ENCODE data around the gene GYPC. TPM values are rescaled to one million over a fixed set of nuclear protein-coding genes. Genes with fewer than 3 reads are reported as not detected.

Gene GYPC
- polyA plus RNA-seq, 2 of the 4 experiments (the other 2 are of a cell fraction) = not detected

DNA sequence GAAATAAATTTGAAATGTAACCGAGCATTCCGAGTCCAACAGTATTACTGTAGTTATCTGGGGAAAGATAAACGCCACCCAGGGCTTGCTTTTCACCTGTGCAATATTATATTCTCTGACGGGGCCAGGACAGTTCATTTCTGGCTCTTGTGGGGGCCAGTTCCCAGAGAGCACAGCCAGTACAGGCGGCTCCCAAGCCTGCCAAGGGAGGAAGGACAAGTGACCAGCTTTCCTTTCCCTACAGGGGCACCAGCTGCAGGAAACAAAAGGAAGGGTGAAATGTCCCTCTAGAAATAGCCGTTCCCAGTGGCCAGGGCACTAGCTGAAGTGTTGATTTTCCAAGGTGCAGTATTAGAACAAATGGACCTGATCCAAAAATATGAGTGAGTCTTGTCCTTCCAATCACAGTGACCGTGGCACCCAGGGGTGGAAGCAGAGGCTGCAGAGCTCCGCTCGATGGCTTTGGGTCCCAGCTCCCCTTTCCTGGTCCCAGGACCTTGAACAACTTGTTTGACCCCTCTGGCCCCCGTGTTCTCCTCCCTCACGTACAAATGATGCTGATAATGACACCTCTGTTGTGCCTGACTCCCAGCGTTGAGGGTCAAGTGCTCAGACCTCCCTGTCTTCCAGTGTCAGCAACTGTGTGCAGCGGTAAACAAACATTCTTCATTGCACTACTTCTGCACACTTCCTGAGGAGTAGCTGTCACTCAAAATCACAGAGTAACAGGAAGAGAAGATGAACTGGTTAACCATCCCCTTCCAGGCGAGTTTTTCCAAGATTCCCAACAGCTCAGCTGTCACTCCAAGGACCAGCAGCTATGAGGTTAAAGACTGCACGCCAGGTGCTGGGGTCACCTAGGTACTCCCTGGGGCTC is 40.9 kb downstream of the GYPC start:
- TF ChIP-seq, protein P1, sequence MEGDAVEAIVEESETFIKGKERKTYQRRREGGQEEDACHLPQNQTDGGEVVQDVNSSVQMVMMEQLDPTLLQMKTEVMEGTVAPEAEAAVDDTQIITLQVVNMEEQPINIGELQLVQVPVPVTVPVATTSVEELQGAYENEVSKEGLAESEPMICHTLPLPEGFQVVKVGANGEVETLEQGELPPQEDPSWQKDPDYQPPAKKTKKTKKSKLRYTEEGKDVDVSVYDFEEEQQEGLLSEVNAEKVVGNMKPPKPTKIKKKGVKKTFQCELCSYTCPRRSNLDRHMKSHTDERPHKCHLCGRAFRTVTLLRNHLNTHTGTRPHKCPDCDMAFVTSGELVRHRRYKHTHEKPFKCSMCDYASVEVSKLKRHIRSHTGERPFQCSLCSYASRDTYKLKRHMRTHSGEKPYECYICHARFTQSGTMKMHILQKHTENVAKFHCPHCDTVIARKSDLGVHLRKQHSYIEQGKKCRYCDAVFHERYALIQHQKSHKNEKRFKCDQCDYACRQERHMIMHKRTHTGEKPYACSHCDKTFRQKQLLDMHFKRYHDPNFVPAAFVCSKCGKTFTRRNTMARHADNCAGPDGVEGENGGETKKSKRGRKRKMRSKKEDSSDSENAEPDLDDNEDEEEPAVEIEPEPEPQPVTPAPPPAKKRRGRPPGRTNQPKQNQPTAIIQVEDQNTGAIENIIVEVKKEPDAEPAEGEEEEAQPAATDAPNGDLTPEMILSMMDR (IDR thresholded peaks at IDR 0.05) = no peak
- TF ChIP-seq TP53 (CRISPR knock-in tag; IDR thresholded peaks at IDR 0.05) (no peak), CHD4 (IDR thresholded peaks at IDR 0.05; ENCODE audit: borderline replicate concordance) (no peak), MAFK (IDR thresholded peaks at IDR 0.05; ENCODE audit: partially characterized antibody) (no peak), RARB (CRISPR knock-in tag; IDR thresholded peaks at IDR 0.05) (no peak), RFX5 (IDR thresholded peaks at IDR 0.05) (no peak), PHF8 (IDR thresholded peaks at IDR 0.05; ENCODE audit: borderline replicate concordance, low read depth) (no peak), GATA3 (IDR thresholded peaks at IDR 0.05; ENCODE audit: borderline replicate concordance) (no peak)
- TF ChIP-seq, protein P2, sequence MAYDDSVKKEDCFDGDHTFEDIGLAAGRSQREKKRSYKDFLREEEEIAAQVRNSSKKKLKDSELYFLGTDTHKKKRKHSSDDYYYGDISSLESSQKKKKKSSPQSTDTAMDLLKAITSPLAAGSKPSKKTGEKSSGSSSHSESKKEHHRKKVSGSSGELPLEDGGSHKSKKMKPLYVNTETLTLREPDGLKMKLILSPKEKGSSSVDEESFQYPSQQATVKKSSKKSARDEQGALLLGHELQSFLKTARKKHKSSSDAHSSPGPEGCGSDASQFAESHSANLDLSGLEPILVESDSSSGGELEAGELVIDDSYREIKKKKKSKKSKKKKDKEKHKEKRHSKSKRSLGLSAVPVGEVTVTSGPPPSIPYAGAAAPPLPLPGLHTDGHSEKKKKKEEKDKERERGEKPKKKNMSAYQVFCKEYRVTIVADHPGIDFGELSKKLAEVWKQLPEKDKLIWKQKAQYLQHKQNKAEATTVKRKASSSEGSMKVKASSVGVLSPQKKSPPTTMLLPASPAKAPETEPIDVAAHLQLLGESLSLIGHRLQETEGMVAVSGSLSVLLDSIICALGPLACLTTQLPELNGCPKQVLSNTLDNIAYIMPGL (CRISPR knock-in tag; IDR thresholded peaks at IDR 0.05; ENCODE audit: borderline replicate concordance) = no peak
- TF ChIP-seq, protein P3, sequence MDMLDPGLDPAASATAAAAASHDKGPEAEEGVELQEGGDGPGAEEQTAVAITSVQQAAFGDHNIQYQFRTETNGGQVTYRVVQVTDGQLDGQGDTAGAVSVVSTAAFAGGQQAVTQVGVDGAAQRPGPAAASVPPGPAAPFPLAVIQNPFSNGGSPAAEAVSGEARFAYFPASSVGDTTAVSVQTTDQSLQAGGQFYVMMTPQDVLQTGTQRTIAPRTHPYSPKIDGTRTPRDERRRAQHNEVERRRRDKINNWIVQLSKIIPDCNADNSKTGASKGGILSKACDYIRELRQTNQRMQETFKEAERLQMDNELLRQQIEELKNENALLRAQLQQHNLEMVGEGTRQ (IDR thresholded peaks at IDR 0.05) = no peak
- TF ChIP-seq, protein P4, sequence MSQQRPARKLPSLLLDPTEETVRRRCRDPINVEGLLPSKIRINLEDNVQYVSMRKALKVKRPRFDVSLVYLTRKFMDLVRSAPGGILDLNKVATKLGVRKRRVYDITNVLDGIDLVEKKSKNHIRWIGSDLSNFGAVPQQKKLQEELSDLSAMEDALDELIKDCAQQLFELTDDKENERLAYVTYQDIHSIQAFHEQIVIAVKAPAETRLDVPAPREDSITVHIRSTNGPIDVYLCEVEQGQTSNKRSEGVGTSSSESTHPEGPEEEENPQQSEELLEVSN (IDR thresholded peaks at IDR 0.05; ENCODE audit: borderline replicate concordance, low read depth) = no peak
- TF ChIP-seq, protein P5, sequence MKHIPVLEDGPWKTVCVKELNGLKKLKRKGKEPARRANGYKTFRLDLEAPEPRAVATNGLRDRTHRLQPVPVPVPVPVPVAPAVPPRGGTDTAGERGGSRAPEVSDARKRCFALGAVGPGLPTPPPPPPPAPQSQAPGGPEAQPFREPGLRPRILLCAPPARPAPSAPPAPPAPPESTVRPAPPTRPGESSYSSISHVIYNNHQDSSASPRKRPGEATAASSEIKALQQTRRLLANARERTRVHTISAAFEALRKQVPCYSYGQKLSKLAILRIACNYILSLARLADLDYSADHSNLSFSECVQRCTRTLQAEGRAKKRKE (CRISPR knock-in tag; IDR thresholded peaks at IDR 0.05; ENCODE audit: low read depth) = no peak
- TF ChIP-seq, protein P6, sequence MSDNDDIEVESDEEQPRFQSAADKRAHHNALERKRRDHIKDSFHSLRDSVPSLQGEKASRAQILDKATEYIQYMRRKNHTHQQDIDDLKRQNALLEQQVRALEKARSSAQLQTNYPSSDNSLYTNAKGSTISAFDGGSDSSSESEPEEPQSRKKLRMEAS (IDR thresholded peaks at IDR 0.05) = no peak
- TF ChIP-seq, protein P7, sequence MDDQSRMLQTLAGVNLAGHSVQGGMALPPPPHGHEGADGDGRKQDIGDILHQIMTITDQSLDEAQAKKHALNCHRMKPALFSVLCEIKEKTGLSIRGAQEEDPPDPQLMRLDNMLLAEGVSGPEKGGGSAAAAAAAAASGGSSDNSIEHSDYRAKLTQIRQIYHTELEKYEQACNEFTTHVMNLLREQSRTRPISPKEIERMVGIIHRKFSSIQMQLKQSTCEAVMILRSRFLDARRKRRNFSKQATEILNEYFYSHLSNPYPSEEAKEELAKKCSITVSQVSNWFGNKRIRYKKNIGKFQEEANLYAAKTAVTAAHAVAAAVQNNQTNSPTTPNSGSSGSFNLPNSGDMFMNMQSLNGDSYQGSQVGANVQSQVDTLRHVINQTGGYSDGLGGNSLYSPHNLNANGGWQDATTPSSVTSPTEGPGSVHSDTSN (IDR thresholded peaks at IDR 0.05) = no peak
- Histone ChIP-seq H3K9me3 (no peaks in the 10 kb centered on the region), H3K27ac (no peak overlapping the region), H3K4me1 (no peaks in the 10 kb centered on the region), H3K4me3 (no peak overlapping the region), H3K4me2 (no peak overlapping the region)
- POLR2A ChIA-PET = no interaction called here
- no peak for FAIRE-seq
- CTCF ChIA-PET = no interaction called here
- no peak for ATAC-seq
- WGBS (ENCODE audit: missing lambda C conversion rate) = 6% methylated on average over 14 of the region's 15 CpGs
- no peak for DNase-seq (ENCODE audit: low read depth in 1 of 2, low spot score in 1 of 2)

DNA sequence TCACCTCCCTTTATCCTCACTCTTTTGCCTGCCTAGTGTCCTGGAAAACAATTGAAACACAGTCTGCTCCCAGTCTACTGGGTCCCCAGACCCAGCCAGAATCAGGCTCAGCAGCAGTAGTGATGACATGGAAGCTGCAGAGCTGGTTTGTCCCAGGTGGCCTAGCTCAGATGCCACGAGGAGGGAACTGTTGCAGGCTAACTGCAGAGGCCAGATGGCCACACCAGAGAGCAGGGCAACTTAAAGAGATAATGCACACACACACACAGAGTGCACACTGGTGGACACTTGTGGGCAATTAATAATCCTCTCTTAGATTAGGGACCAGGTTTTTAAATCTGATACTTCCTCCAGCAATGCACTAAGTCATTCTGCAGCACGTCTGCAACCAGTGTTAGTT is 42.4 kb downstream of the GYPC start:
- ChIA-PET CTCF (no interaction called here), POLR2A (no interaction called here)
- WGBS (ENCODE audit: missing lambda C conversion rate) = 6% methylated on average over 2 of the region's 2 CpGs
- FAIRE-seq (no peak), ATAC-seq (no peak), DNase-seq (ENCODE audit: low read depth in 1 of 2, low spot score in 1 of 2) (no peak)
- H3K9me3 ChIP-seq = no peaks in the 10 kb centered on the region
- TF ChIP-seq, protein P8, sequence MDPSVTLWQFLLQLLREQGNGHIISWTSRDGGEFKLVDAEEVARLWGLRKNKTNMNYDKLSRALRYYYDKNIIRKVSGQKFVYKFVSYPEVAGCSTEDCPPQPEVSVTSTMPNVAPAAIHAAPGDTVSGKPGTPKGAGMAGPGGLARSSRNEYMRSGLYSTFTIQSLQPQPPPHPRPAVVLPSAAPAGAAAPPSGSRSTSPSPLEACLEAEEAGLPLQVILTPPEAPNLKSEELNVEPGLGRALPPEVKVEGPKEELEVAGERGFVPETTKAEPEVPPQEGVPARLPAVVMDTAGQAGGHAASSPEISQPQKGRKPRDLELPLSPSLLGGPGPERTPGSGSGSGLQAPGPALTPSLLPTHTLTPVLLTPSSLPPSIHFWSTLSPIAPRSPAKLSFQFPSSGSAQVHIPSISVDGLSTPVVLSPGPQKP (IDR thresholded peaks at IDR 0.05; ENCODE audit: low read depth, low read length) = no peak
- TF ChIP-seq KDM5A (IDR thresholded peaks at IDR 0.05) (no peak), FOSB (CRISPR knock-in tag; IDR thresholded peaks at IDR 0.05) (no peak), TP53 (CRISPR knock-in tag; IDR thresholded peaks at IDR 0.05) (no peak)
- H3K4me1 ChIP-seq = no peaks in the 10 kb centered on the region
- H3K27ac ChIP-seq = no peak overlapping the region
- no peak overlapping the region for H3K4me2 ChIP-seq
- H3K4me3 ChIP-seq = no peak overlapping the region

Data from A549 (cell line).